ENCODE data around the gene EFL1.

DNA sequence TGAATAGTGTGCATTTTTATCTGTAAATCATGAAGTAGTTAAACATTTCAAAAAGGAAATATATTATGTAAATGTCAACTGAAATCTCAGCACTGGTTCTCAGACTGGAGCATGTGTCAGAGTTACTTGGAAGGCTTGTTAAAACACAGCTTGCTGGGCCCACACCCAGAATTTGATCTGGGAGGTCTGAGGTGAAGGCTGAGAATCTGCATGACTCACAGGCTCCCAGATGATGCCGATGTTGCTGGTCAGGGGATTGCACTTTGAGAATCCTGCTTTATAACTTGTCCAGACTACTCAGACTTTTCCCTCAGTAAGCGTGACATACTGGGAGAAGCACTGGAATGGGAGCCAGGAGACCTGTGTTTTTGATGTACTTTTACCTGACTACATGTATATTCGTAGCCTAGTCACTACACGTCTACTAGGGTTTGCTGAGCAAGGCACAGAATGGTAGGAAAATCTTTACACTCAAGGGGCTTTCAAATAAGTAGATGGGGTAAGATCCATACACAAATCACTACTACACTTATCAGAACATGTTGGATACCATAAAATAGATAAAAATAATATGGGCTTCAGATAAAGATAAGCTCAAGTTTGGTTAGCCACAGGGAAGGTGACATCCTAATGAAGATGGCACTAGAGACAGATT lies 139.7 kb downstream of the EFL1 start:
- TF ChIP-seq CTCF (IDR thresholded peaks at IDR 0.05) (no peak), EP300 (IDR thresholded peaks at IDR 0.05) (peak; percentile 46 to 56; a peak in 2 of 5 replicates)
- TF ChIP-seq, protein P1, sequence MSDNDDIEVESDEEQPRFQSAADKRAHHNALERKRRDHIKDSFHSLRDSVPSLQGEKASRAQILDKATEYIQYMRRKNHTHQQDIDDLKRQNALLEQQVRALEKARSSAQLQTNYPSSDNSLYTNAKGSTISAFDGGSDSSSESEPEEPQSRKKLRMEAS (IDR thresholded peaks at IDR 0.05), result peak; percentile 61; the same call in 1 of the 2 replicates
- TF ChIP-seq, protein P2, sequence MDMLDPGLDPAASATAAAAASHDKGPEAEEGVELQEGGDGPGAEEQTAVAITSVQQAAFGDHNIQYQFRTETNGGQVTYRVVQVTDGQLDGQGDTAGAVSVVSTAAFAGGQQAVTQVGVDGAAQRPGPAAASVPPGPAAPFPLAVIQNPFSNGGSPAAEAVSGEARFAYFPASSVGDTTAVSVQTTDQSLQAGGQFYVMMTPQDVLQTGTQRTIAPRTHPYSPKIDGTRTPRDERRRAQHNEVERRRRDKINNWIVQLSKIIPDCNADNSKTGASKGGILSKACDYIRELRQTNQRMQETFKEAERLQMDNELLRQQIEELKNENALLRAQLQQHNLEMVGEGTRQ (IDR thresholded peaks at IDR 0.05), result no peak
